Measurements from ENCODE around the gene TBC1D25. TPM values are rescaled to one million over a fixed set of nuclear protein-coding genes. Genes with fewer than 3 reads are reported as not detected.

The TBC1D25 gene
- total RNA-seq, 1 donor from 2014 or later = 16.9 TPM

- intact Hi-C loops (cut with micrococcal nuclease) = loop anchor here (1.0 to 2.0 kb wide), 5 partner anchors 23 to 446 kb away; partner anchors contain the start of genes FTSJ1, RBM3 and TFE3
Observed at GRCh38 chrX:48597353-48598264, 58.1 kb downstream of the TBC1D25 start, which contains the start of gene WDR13. Gene WDR13, plus strand, starts transcription at chrX:48597492. Its CDS starts 505 bp downstream, at chrX:48597997.

GRCh38 chrX:48598614-48599013 lies 59.1 kb downstream of the TBC1D25 start:
- intact Hi-C loops (cut with micrococcal nuclease) = no loop called here

- intact Hi-C loops (cut with micrococcal nuclease) = no loop called here
Observed at GRCh38 chrX:48599341-48599740, 59.8 kb downstream of the TBC1D25 start.

DNA sequence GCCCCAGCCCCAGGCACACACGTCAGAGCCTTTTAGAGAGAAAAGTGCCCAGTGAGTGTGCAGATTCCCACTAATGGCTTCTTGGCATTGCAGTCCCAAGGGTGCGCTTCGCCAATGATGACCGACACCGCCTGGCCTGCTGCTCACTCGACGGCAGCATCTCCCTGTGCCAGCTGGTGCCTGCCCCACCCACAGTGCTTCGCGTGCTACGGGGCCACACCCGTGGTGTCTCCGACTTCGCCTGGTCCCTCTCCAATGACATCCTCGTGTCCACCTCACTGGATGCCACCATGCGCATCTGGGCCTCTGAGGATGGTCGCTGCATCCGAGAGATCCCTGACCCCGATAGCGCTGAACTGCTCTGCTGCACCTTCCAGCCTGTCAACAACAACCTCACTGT lies 60.7 kb downstream of the TBC1D25 start:
- intact Hi-C loops (cut with micrococcal nuclease) = no loop called here

GRCh38 chrX:48601741-48602394 lies 62.4 kb downstream of the TBC1D25 start:
- intact Hi-C loops (cut with micrococcal nuclease) = no loop called here

- intact Hi-C loops (cut with micrococcal nuclease) = no loop called here
Observed at GRCh38 chrX:48604701-48605100, 65.2 kb downstream of the TBC1D25 start.

- intact Hi-C loops (cut with micrococcal nuclease) = no loop called here
Observed at GRCh38 chrX:48606091-48606490, 66.6 kb downstream of the TBC1D25 start.

DNA sequence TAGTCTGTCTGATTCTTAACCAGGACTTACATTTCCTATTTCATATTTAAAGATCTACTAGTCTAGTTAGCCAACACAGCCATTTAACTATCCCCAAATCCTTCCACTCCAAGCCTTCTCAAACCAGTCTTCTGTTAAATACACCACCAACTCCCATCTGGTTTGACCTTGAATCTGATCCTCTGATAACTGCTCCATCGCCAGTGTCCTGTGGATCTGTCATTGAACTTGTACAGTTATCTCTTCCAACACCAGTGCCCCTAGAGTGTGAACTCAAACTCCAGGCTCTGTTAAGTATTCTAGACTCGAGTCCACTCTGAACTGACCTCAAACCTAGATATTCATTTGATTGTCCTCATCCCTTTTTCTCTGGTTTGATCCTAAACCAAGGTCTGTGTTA lies 72.2 kb downstream of the TBC1D25 start:
- intact Hi-C loops (cut with micrococcal nuclease) = no loop called here

Other genes with a start within 250 kb of the TBC1D25 start
- not detected in 2 replicates for gene SSX3, start 183.0 kb upstream of the TBC1D25 start, total RNA-seq
- gene SSX4, start 156.2 kb upstream of the TBC1D25 start, total RNA-seq = not detected in 2 replicates
- gene SSX4B, start 127.8 kb upstream of the TBC1D25 start, total RNA-seq = not detected in 2 replicates
- 86.3 and 96.8 TPM in 2 replicates for gene SLC38A5, start 69.5 kb upstream of the TBC1D25 start, total RNA-seq
- gene FTSJ1, start 63.5 kb upstream of the TBC1D25 start, total RNA-seq = 66.1 and 69.1 TPM in 2 replicates
- 14.1 and 14.8 TPM in 2 replicates for gene PORCN, start 30.7 kb upstream of the TBC1D25 start, total RNA-seq
- 305 and 310 TPM in 2 replicates for gene EBP, start 17.9 kb upstream of the TBC1D25 start, total RNA-seq
- gene RBM3, start 34.8 kb downstream of the TBC1D25 start, total RNA-seq = 378 and 389 TPM in 2 replicates
- gene WDR13, start 57.8 kb downstream of the TBC1D25 start, total RNA-seq = 45.3 and 45.5 TPM in 2 replicates
- 155 and 160 TPM in 2 replicates for gene WAS, start 144.1 kb downstream of the TBC1D25 start, total RNA-seq
- 27.5 and 29.3 TPM in 2 replicates for gene SUV39H1, start 157.0 kb downstream of the TBC1D25 start, total RNA-seq
- gene GLOD5, start 222.0 kb downstream of the TBC1D25 start, total RNA-seq = not detected in 2 replicates
- not detected in 2 replicates for gene GATA1, start 246.9 kb downstream of the TBC1D25 start, total RNA-seq